Measurements from ENCODE around the gene NLGN4X. TPM values are rescaled to one million over a fixed set of nuclear protein-coding genes. Genes with fewer than 3 reads are reported as not detected.

NLGN4X gene
- total RNA-seq, 2 experiments from 2014 or later: 0.08 to 0.11 TPM

DNA sequence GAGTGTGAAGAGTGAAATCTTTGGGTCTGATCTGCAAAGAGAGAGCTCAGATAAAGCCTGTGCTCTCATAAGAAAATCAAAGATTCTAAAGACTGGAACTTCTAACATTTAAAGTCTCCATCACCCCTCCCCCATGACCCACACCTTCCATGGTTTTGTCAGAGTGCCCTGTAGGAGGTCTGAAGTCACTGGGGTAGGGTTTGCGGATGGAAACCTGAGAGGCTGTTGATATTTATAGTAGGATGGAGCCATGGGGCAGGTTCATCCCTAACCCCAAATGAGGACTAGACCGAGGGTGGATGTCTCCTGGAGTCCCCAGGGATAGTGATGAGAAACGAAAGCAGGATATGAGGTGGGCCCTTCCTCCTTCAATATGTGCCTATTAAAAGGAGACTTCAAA, 28.4 kb upstream of the NLGN4X start:
- TF ChIP-seq CTCF (IDR thresholded peaks at IDR 0.05): no peak
- Histone ChIP-seq H3K27ac (ENCODE audit: low read depth in 1 of 2, low read length in 2 of 2) (no peak overlapping the region), H3K27me3 (ENCODE audit: control insufficient read depth in 1 of 2, insufficient read depth in 2 of 2, low read length in 2 of 2) (no peaks in the 10 kb centered on the region), H3K9me3 (ENCODE audit: control insufficient read depth in 1 of 2, insufficient read depth in 1 of 2, low read length in 2 of 2) (no peaks in the 10 kb centered on the region), H3K4me3 (ENCODE audit: low read length) (no peak overlapping the region), H3K4me1 (ENCODE audit: insufficient read depth, low read length) (no peaks in the 10 kb centered on the region), H3K36me3 (ENCODE audit: insufficient read depth, low read length) (no peaks in the 10 kb centered on the region)
- intact Hi-C loops (cut with DNase I, micrococcal nuclease): no loop called here
- H3K4me1 Mint-ChIP-seq (ENCODE audit: low read depth): no peaks in the 10 kb centered on the region
- ATAC-seq (ENCODE audit: poor library complexity) (no peak), DNase-seq (no peak)
- H3K27ac Mint-ChIP-seq: no peak overlapping the region
- ChIA-PET CTCF (no interaction called here), POLR2A (no interaction called here)
- no peaks in the 10 kb centered on the region for H3K27me3 Mint-ChIP-seq
- H3K9me3 Mint-ChIP-seq: no peaks in the 10 kb centered on the region
- H3K4me3 Mint-ChIP-seq: no peak overlapping the region
- H3K36me3 Mint-ChIP-seq (ENCODE audit: low read depth): no peaks in the 10 kb centered on the region

- H3K27me3 Mint-ChIP-seq: no peaks in the 10 kb centered on the region
- H3K27ac ChIP-seq (ENCODE audit: low read depth in 1 of 2, low read length in 2 of 2): no peak overlapping the region
- ChIA-PET CTCF (no interaction called here), POLR2A (no interaction called here)
- no peaks in the 10 kb centered on the region for H3K9me3 Mint-ChIP-seq
- no peaks in the 10 kb centered on the region for H3K27me3 ChIP-seq (ENCODE audit: control insufficient read depth in 1 of 2, insufficient read depth in 2 of 2, low read length in 2 of 2)
- H3K9me3 ChIP-seq (ENCODE audit: control insufficient read depth in 1 of 2, insufficient read depth in 1 of 2, low read length in 2 of 2): peaks cover 0 to 3% of the 10 kb centered on the region in 2 experiments
- no peak for ATAC-seq (ENCODE audit: poor library complexity)
- no peak for TF ChIP-seq CTCF (IDR thresholded peaks at IDR 0.05)
- H3K27ac Mint-ChIP-seq: no peak overlapping the region
- DNase-seq: no peak
- H3K36me3 ChIP-seq (ENCODE audit: insufficient read depth, low read length): no peaks in the 10 kb centered on the region
- H3K4me1 ChIP-seq (ENCODE audit: insufficient read depth, low read length): no peaks in the 10 kb centered on the region
- intact Hi-C loops (cut with DNase I, micrococcal nuclease): no loop called here
- no peak overlapping the region for H3K4me3 Mint-ChIP-seq
- H3K4me1 Mint-ChIP-seq (ENCODE audit: low read depth): no peaks in the 10 kb centered on the region
- H3K4me3 ChIP-seq (ENCODE audit: low read length): no peak overlapping the region
- H3K36me3 Mint-ChIP-seq (ENCODE audit: low read depth): no peaks in the 10 kb centered on the region
These were observed 16.0 kb upstream of the NLGN4X start for GRCh38 chrX:6244666-6245065.

GRCh38 chrX:6238576-6238975, 9.9 kb upstream of the NLGN4X start:
- POLR2A ChIA-PET: no interaction called here
- TF ChIP-seq CTCF (IDR thresholded peaks at IDR 0.05): no peak
- no peak overlapping the region for H3K27ac ChIP-seq (ENCODE audit: low read depth in 1 of 2, low read length in 2 of 2)
- H3K27me3 ChIP-seq (ENCODE audit: control insufficient read depth in 1 of 2, insufficient read depth in 2 of 2, low read length in 2 of 2): no peaks in the 10 kb centered on the region
- CTCF ChIA-PET: no interaction called here
- no peak for ATAC-seq (ENCODE audit: poor library complexity)
- Mint-ChIP-seq H3K27me3 (no peaks in the 10 kb centered on the region), H3K27ac (no peak overlapping the region), H3K4me3 (no peak overlapping the region), H3K9me3 (no peaks in the 10 kb centered on the region), H3K36me3 (ENCODE audit: low read depth) (no peaks in the 10 kb centered on the region), H3K4me1 (ENCODE audit: low read depth) (no peaks in the 10 kb centered on the region)
- no peaks in the 10 kb centered on the region for H3K9me3 ChIP-seq (ENCODE audit: control insufficient read depth in 1 of 2, insufficient read depth in 1 of 2, low read length in 2 of 2)
- intact Hi-C loops (cut with DNase I, micrococcal nuclease): no loop called here
- DNase-seq: no peak
- H3K4me1 ChIP-seq (ENCODE audit: insufficient read depth, low read length): no peaks in the 10 kb centered on the region
- no peaks in the 10 kb centered on the region for H3K36me3 ChIP-seq (ENCODE audit: insufficient read depth, low read length)
- no peak overlapping the region for H3K4me3 ChIP-seq (ENCODE audit: low read length)
